HG02623 (cell line): ENCODE measurements around the gene PIP4K2C.
"Not testable (repeated sequence)": the region's sequence is repeated elsewhere in the genome, so short reads cannot be mapped to it uniquely, and the experiment has no call there.

ENCODE experiments used
- ATAC-seq: cut with Tn5 transposase; IDR thresholded peaks from one replicate; pipeline ENCODE4 v1.9.1; 2021; ENCODE audit warnings: moderate library complexity; ENCODE audit not compliant: unreplicated experiment

The PIP4K2C gene

DNA sequence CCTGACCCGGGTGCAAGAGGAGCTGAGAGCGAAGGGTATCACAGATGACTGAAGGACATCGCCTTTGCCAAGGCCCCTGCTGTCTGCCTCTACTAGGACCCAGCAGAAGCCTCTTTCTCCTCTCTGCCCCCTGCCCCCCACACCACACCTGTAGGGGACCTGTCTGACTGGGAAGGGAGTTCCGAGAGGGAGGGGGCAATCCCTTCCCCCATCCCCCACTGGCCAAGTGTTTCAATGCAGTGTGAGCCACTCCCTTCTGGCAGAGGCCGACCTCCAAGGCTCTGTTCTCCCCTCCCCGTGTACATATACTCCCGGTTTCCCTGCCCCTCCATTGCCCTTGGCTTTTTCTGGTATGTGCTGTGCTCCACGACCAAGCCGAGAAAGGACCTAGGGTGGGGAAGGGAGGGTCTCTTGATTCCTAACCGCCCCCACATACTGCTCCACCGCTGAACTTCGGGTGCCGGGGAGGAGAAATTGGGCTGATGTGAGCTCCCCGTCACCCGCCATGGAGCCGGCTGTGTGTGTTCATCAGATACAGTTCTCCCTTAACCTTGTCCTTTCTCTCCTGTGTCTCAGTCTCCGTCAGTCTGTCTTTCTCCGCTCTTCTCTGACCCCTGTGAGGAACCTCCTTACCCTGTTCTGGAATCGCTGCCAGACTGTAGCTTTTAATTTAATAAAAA lies 18.2 kb downstream of the PIP4K2C start:
- no peak for ATAC-seq

DNA sequence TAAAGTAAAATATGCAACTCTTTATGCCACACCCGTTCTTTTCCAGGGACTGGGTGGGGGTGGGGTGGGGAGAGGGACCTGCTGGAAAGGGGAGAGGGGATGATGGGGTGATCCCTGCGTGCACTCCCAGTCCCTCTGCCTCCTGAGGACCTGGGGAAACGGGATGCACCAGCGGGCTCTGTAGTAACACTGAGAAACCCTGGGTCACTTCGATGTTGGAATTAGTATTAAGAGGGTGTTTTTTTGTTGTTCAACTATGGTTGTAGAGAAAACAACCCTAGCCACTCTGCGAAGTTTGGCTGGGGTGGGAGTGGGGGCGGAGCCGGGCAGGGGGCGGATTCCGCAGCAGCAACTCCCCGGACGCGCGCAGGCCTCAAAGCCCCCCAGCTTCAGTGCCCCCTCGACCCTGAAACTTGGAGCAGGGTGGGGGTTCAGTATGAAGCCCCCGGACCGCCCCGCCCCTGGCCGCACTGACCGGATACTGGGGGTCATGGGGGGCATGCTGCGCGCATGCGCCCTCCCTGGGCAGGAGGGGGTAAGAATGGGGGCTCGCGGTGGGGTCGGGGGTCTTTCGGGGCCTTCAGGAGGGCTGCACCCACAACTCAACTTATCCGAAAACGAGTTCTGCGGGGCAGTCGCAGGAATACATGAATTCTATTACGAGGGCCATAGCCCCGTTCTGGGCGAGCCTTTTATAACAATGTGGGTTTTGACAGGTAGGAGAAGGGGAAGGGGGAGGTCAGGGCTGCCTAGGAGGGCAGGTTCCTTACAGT lies 19.0 kb downstream of the PIP4K2C start:
- no peak for ATAC-seq

DNA sequence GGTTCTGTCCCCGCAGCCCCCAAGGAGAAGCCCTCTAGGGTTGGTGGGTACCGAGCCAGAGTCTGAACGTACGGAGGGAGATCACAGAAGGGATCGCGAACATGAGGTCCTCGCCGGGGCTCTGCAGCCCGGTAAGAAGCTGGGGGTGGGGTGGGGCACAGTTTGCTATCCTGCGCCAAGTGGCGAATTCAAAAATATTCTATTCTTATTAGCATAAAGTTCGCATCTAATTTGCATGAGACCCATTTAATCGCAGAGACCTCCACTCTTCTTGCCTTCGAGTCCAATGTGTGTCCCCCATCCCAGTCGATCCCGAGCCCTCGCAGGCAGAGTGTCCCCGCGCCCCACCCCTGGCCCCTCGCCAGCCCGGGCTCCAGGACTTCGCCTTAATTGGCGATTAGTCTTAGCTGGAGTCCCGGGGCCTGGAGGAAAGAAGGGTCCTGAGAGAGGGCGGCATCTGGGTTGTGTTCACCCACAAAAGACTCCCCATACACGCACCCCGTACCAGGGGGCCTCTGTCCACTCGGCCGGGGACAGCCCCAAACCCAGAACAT lies 19.6 kb downstream of the PIP4K2C start:
- ATAC-seq: no peak

DNA sequence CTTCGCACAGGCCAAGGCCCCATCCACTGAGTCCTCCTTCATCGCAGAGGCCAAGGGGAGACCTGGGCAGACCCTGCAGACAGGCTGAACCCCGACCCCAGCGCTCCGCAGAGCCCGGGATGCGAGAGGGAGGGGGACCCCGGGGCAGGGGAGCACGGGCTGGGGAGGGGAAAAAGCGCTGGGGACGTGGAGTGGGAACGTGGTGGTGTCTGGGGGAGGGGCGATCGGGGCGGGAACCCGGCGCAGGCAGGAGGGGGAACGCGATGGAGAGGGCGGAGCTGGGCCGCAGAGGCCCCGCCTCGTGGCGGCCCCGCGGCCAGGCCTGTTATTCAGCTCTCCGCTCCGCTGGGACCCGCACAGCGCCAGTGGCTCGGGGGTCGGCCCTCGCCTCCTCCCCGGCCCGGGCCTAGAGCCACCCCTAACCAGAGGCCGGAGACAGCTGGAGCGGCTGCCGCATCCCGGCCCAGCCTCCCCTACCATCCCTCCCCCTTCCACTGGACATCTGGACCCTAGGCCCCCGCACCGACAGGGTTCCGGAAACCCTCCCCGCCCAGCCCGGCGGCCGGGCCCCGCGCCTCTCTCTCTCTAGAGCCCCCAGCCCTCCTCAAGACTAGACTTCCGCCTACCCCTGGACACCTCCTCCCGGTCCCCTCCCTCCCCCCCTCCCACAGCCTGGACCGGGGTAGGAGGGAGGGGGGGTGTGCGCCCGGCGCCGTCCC lies 20.3 kb downstream of the PIP4K2C start, which contains the start of gene ARHGEF25:
ARHGEF25 (plus strand) TSS at position 328 of the 719 bp plus-strand sequence. CDS start 460 bp downstream, outside the sequence.
- no peak for ATAC-seq

DNA sequence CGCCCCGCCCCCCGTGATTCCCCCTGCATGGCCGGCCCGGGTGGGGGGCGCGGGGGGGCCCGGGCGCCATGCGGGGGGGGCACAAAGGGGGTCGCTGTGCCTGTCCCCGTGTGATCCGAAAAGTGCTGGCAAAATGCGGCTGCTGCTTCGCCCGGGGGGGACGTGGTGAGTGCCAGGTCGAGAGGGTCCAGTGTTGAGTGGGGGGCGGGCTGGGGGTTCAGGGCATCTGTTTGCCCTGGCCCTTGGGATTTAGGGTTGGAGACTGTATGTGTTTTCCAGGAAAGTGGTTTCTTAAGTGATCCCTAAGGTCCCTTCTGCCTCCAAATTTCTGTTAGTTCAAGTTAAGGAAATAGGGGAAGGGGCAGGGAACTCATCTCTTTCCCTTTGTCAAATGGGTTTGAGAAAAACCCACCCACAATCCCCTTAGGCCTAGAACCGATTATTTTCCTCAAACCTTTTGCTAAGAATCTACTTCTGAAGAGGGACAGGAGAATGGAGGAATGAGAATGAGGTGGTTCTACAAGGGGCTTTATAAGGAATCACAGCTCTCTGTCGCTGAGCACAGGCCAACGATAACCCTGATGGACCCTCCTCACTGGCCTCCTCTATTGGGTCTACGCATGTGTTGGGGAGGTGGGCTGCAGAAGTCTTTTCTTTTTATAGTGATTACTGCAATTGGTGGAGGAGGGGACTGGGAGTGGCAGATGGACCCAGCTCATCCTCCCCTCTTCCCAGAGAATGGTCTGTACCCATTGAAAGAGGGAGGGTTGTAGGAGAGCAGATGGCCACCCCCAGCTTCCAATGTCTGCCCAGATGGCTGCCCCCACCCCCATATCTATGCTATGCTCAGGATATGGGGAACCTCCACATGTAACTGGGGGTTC lies 21.1 kb downstream of the PIP4K2C start:
- ATAC-seq: no peak

DNA sequence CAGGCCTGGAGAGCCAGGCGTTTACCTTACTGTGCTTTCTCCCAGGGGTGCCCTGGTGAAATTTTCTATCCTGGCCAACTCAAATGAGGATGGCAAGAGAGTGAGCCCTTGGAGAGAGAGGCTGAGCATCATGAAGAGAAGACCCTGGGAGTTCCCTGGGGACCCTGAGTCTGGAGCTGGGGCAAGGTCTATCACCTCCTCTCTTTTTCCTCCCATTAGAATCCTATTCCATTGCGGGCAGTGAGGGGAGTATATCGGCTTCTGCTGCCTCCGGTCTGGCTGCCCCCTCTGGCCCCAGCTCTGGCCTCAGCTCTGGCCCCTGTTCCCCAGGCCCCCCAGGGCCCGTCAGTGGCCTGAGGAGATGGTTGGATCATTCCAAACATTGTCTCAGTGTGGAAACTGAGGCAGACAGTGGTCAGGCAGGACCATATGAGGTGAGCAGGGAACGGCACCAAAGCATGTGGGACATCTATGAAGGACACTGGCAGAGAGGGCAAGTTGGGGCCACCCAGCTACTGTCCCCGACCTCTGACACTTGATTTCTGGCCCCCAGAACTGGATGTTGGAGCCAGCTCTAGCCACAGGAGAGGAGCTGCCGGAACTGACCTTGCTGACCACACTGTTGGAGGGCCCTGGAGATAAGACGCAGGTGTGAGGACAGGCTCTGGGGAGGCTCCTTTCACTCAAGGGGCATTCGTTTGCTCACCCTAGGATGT lies 21.9 kb downstream of the PIP4K2C start:
- ATAC-seq: no peak

- ATAC-seq: no peak
Measured at GRCh38 chr12:57613427-57614109, 22.6 kb downstream of the PIP4K2C start.

DNA sequence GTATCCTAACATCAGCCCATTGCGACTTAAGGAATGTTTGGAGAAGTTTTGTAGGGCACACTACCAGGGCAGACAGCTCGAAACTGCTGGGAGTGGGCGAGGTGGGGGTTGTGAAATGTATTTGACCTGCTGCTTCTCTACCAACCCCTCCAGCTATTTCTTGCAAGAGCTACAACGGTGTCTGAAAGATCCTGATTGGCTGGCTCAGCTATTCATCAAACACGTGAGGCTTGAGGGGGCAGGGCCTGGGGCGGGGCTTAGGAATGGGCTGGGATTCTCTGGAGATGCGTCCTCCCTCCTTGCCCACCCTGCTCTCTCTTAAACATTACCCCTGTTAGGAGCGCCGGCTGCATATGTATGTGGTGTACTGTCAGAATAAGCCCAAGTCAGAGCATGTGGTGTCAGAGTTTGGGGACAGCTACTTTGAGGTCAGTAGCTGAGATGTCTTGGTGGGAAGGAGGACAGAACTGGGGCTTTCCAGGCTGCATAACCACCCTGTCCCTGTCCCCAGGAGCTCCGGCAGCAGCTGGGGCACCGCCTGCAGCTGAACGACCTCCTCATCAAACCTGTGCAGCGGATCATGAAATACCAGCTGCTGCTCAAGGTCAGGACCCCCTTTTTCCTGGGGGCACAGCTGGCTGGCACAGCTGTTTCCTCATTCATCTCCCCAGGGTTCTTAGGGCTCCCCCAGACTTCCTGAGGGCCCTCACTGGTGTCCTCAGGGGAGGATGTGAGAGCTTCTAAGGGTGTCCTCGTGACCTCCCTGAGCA lies 23.4 kb downstream of the PIP4K2C start:
- ATAC-seq: peak; percentile 52

DNA sequence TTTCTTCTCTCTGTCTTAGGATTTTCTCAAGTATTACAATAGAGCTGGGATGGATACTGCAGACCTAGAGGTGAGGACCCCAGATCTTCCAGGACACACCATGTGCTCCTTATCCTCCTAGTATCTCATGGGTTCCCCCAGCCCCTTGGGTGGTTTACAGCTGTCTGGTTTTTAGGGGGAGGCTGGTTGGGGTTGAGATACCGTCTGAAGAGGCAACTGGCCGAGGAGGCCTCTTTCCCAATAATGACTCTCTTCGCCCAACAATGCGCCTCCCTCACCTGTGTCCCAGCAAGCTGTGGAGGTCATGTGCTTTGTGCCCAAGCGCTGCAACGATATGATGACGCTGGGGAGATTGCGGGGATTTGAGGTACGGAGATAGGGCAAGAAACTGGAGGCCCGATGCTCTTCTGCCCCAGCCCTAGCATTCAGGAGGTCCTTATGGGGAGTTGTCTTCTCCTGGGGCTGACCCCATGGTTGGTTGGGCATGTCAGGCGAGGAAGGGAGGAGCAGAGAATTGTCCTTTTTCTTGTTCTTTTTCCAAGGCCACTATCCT lies 24.0 kb downstream of the PIP4K2C start:
- ATAC-seq: no peak

DNA sequence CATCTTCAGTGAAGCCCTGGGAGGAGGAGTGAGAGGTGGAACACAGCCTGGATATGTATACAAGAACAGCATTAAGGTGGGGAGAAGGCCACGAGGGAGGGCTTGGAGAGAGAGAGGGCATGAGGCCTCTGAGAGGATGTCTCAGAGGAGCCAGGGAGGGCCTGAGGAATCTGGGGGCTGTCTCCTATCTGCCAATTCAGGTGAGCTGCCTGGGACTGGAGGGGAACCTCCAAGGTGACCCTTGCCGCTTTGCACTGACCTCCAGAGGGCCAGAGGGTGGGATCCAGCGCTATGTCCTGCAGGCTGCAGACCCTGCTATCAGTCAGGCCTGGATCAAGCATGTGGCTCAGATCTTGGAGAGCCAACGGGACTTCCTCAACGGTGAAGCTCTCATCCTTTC lies 24.6 kb downstream of the PIP4K2C start:
- no peak for ATAC-seq

GRCh38 chr12:57616383-57617101 lies 25.6 kb downstream of the PIP4K2C start:
- ATAC-seq: no peak

- no peak for ATAC-seq
Measured at GRCh38 chr12:57617942-57618341, 26.9 kb downstream of the PIP4K2C start.

- ATAC-seq: not testable (repeated sequence)
Measured at GRCh38 chr12:57618431-57618830, 27.4 kb downstream of the PIP4K2C start.

DNA sequence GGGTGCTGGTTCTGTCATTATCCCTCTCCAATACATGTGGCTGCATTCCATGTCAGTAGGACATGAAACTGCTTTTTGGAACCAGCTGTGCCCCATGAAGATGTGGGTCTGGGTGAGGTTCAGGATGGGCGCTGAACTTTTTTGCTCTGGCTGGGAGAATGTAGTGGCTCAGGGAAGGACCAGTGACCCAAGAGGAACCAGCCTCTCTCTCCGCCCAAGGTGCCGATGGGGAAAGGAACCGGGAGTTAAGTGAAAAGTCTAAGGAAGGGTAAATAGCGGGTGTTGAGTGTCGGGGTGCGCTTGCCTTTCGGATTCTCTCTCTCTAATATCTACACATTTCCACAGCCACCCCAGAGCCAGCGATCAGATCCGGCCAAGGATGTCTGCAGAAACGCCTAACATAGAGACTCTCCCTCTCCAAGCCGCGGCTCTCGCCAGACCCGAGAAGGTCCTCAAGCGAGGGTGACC lies 28.0 kb downstream of the PIP4K2C start:
- ATAC-seq: no peak

DNA sequence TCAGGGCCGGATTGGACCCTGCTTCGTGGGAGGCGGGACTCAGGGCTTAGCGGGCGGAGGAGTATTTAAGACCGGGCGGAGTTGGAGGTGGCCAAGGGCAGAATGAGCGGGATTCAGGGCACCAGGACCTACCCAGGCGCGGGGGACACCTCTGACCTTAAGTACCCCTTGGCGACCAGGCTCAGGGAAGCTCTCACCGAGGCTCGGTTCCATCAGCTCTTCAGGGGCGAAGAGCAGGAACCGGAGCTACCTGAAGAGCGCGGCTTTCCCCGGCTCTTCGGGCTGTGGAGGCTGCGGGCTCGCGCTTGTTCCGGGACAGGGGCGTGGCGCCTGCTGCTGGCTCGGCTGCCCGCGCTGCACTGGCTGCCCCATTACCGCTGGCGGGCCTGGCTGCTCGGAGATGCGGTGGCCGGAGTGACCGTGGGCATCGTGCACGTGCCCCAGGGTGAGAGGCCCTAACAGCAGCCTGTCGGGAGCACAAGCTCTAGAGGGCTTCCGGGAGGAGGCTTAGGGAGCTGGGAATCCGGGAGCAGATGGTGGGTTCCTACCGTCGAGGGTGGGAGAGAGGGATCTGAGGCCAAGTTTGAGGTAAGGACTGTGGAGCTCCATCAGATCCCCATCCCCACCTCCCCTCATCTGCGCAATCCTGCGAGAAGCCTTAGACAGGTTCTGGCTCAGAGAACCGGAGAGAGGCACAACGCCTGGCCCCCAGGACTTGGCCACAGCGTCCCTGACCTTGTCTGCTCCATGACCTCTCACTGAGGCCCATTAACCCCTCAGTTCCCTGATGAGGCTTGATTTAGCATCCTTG lies 28.6 kb downstream of the PIP4K2C start:
- no peak for ATAC-seq

GRCh38 chr12:57620245-57620935 lies 29.4 kb downstream of the PIP4K2C start:
- no peak for ATAC-seq
